Measurements from ENCODE around the gene IPMK.
"Not testable (repeated sequence)": the region's sequence is repeated elsewhere in the genome, so short reads cannot be mapped to it uniquely, and the experiment has no call there.

IPMK gene

GRCh38 chr10:58244242-58244641 lies 23.5 kb downstream of the IPMK start:
- 96% methylated on average over 21 of the region's 28 CpGs for WGBS
- H3K23ac ChIP-seq (ENCODE audit: low read length in 2 of 2); H3K36me3 ChIP-seq (ENCODE audit: control insufficient read depth in 1 of 2, insufficient read depth in 2 of 2, low read depth in 1 of 2, low read length in 2 of 2); H2AK5ac ChIP-seq (ENCODE audit: low read length, severe bottlenecking); H3K4ac ChIP-seq (ENCODE audit: low read depth in 1 of 2, low read length in 2 of 2); H3K9me3 ChIP-seq (ENCODE audit: control insufficient read depth, low read length); H2BK15ac ChIP-seq (ENCODE audit: low read depth, poor library complexity, severe bottlenecking); H2BK5ac ChIP-seq (ENCODE audit: low read depth, low read length, poor library complexity, severe bottlenecking); H2BK120ac ChIP-seq (ENCODE audit: low read depth, low read length); H3K4me2 ChIP-seq (ENCODE audit: low read length, poor library complexity, severe bottlenecking); H3K9ac ChIP-seq (ENCODE audit: low read length); H3K27ac ChIP-seq (ENCODE audit: low read length, poor library complexity, severe bottlenecking); H3K4me1 ChIP-seq (ENCODE audit: control insufficient read depth, insufficient read depth, low read depth, low read length); H4K91ac ChIP-seq (ENCODE audit: low read length); H2AFZ ChIP-seq (ENCODE audit: low read depth, low read length); H4K8ac ChIP-seq (ENCODE audit: low read length); H2BK12ac ChIP-seq (ENCODE audit: low read length in 2 of 2); H3K79me1 ChIP-seq (replicated peaks; ENCODE audit: low read length, poor library complexity, severe bottlenecking); H3K14ac ChIP-seq (ENCODE audit: low read length in 2 of 2); H3K18ac ChIP-seq (ENCODE audit: low read depth in 1 of 2, low read length in 2 of 2); H3K4me3 ChIP-seq (ENCODE audit: insufficient read depth in 1 of 2, low read depth in 1 of 2, low read length in 2 of 2); H3K27me3 ChIP-seq (ENCODE audit: control insufficient read depth in 1 of 2, insufficient read depth in 1 of 2, low read length in 2 of 2); DNase-seq: not testable (repeated sequence)

DNA sequence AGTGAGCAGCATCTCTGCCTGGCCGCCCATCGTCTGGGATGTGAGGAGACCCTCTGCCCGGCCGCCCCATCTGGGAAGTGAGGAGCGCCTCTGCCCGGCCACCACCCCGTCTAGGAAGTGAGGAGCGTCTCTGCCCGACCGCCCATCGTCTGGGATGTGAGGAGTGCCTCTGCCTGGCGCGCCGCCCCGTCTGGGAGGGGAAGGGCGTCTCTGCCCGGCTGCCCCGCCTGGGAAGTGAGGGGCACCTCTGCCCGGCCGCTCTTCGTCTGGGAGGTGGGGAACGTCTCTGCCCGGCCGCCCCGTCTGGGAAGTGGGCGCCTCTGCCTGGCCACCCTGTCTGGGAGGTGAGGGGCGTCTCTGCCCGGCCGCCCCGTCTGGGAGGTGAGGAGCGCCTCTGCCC lies 23.9 kb downstream of the IPMK start:
- H3K9me3 ChIP-seq (ENCODE audit: control insufficient read depth, low read length); H3K27ac ChIP-seq (ENCODE audit: low read length, poor library complexity, severe bottlenecking); H3K14ac ChIP-seq (ENCODE audit: low read length in 2 of 2); H2BK15ac ChIP-seq (ENCODE audit: low read depth, poor library complexity, severe bottlenecking); H3K4me2 ChIP-seq (ENCODE audit: low read length, poor library complexity, severe bottlenecking); H3K4me3 ChIP-seq (ENCODE audit: insufficient read depth in 1 of 2, low read depth in 1 of 2, low read length in 2 of 2); H3K36me3 ChIP-seq (ENCODE audit: control insufficient read depth in 1 of 2, insufficient read depth in 2 of 2, low read depth in 1 of 2, low read length in 2 of 2); H2AK5ac ChIP-seq (ENCODE audit: low read length, severe bottlenecking); H2BK120ac ChIP-seq (ENCODE audit: low read depth, low read length); H2BK12ac ChIP-seq (ENCODE audit: low read length in 2 of 2); H3K9ac ChIP-seq (ENCODE audit: low read length); H3K4me1 ChIP-seq (ENCODE audit: control insufficient read depth, insufficient read depth, low read depth, low read length); H4K91ac ChIP-seq (ENCODE audit: low read length); H3K79me1 ChIP-seq (replicated peaks; ENCODE audit: low read length, poor library complexity, severe bottlenecking); H3K18ac ChIP-seq (ENCODE audit: low read depth in 1 of 2, low read length in 2 of 2); H3K23ac ChIP-seq (ENCODE audit: low read length in 2 of 2); H3K27me3 ChIP-seq (ENCODE audit: control insufficient read depth in 1 of 2, insufficient read depth in 1 of 2, low read length in 2 of 2); H4K8ac ChIP-seq (ENCODE audit: low read length); DNase-seq; H2BK5ac ChIP-seq (ENCODE audit: low read depth, low read length, poor library complexity, severe bottlenecking); H3K4ac ChIP-seq (ENCODE audit: low read depth in 1 of 2, low read length in 2 of 2); H2AFZ ChIP-seq (ENCODE audit: low read depth, low read length): not testable (repeated sequence)
- 93% methylated on average over 24 of the region's 31 CpGs for WGBS

DNA sequence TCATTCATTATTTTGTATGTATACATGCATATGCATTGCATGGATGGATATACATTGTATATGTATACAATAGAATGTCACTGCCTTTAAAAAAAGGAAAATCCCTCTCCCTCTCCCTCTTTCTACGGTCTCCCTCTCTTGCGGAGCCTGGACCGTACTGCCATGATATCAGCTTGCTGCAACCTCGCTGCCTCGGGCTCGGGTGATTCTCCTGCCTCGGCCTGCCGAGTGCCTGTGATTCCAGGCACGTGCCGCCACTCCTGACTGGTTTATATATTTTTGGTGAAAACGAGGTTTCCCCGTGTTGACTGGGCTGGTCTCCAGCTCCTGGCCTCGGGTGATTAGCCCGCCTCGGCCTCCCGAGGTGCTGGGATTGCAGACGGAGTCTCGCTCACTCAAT lies 24.4 kb downstream of the IPMK start:
- no peak overlapping the region for H4K8ac ChIP-seq (ENCODE audit: low read length)
- no peaks in the 10 kb centered on the region for H3K9me3 ChIP-seq (ENCODE audit: control insufficient read depth, low read length)
- no peak overlapping the region for H3K4me3 ChIP-seq (ENCODE audit: insufficient read depth in 1 of 2, low read depth in 1 of 2, low read length in 2 of 2)
- H3K18ac ChIP-seq (ENCODE audit: low read depth in 1 of 2, low read length in 2 of 2): no peak overlapping the region
- no peak overlapping the region for H2AFZ ChIP-seq (ENCODE audit: low read depth, low read length)
- no peak overlapping the region for H2BK5ac ChIP-seq (ENCODE audit: low read depth, low read length, poor library complexity, severe bottlenecking)
- no peak overlapping the region for H3K23ac ChIP-seq (ENCODE audit: low read length in 2 of 2)
- no peak overlapping the region for H2BK120ac ChIP-seq (ENCODE audit: low read depth, low read length)
- no peak overlapping the region for H2BK12ac ChIP-seq (ENCODE audit: low read length in 2 of 2)
- no peak overlapping the region for H3K14ac ChIP-seq (ENCODE audit: low read length in 2 of 2)
- peaks cover 3% of the 10 kb centered on the region for H3K4me1 ChIP-seq (ENCODE audit: control insufficient read depth, insufficient read depth, low read depth, low read length)
- no peak overlapping the region for H3K27ac ChIP-seq (ENCODE audit: low read length, poor library complexity, severe bottlenecking)
- H3K9ac ChIP-seq (ENCODE audit: low read length): no peak overlapping the region
- no peak overlapping the region for H3K4ac ChIP-seq (ENCODE audit: low read depth in 1 of 2, low read length in 2 of 2)
- H2AK5ac ChIP-seq (ENCODE audit: low read length, severe bottlenecking): no peak overlapping the region
- no peak for DNase-seq
- WGBS: 98% methylated on average over 18 of the region's 18 CpGs
- no peak overlapping the region for H2BK15ac ChIP-seq (ENCODE audit: low read depth, poor library complexity, severe bottlenecking)
- no peak overlapping the region for H3K4me2 ChIP-seq (ENCODE audit: low read length, poor library complexity, severe bottlenecking)
- H3K79me1 ChIP-seq (replicated peaks; ENCODE audit: low read length, poor library complexity, severe bottlenecking): peaks cover 9% of the 10 kb centered on the region
- H3K36me3 ChIP-seq (ENCODE audit: control insufficient read depth in 1 of 2, insufficient read depth in 2 of 2, low read depth in 1 of 2, low read length in 2 of 2): peaks cover 0 to 4% of the 10 kb centered on the region in 2 experiments
- H4K91ac ChIP-seq (ENCODE audit: low read length): no peak overlapping the region
- no peaks in the 10 kb centered on the region for H3K27me3 ChIP-seq (ENCODE audit: control insufficient read depth in 1 of 2, insufficient read depth in 1 of 2, low read length in 2 of 2)

DNA sequence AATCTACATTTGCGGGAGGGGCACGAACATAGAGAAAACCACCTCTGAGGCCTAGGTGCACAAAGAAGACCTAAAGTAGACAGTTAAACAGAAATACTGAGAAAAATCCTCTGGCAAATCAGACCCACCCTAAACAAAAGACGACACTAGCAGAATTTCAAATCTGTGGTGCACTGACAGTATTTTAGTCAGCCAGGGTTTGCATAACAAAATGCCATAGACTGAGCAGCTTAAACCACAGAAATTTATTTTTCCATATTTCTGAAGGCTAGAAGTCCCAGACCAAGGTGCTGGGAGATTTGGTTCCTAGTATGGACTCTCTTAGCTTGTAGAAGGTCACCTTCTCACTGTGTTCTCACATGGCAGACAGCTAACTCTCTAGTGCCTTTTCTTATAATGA lies 26.3 kb downstream of the IPMK start:
- Histone ChIP-seq H2AFZ (ENCODE audit: low read depth, low read length) (no peak overlapping the region), H3K4ac (ENCODE audit: low read depth in 1 of 2, low read length in 2 of 2) (no peak overlapping the region), H2BK12ac (ENCODE audit: low read length in 2 of 2) (no peak overlapping the region), H3K27ac (ENCODE audit: low read length, poor library complexity, severe bottlenecking) (peak overlapping the region; percentile 82), H2BK15ac (ENCODE audit: low read depth, poor library complexity, severe bottlenecking) (no peak overlapping the region), H3K23ac (ENCODE audit: low read length in 2 of 2) (no peak overlapping the region), H3K4me1 (ENCODE audit: control insufficient read depth, insufficient read depth, low read depth, low read length) (peaks cover 8% of the 10 kb centered on the region), H4K8ac (ENCODE audit: low read length) (no peak overlapping the region), H3K27me3 (ENCODE audit: control insufficient read depth in 1 of 2, insufficient read depth in 1 of 2, low read length in 2 of 2) (no peaks in the 10 kb centered on the region), H3K4me3 (ENCODE audit: insufficient read depth in 1 of 2, low read depth in 1 of 2, low read length in 2 of 2) (no peak overlapping the region), H3K36me3 (ENCODE audit: control insufficient read depth in 1 of 2, insufficient read depth in 2 of 2, low read depth in 1 of 2, low read length in 2 of 2) (peaks cover 4 to 10% of the 10 kb centered on the region in 2 experiments), H2AK5ac (ENCODE audit: low read length, severe bottlenecking) (peak overlapping the region; percentile 78), H3K9me3 (ENCODE audit: control insufficient read depth, low read length) (no peaks in the 10 kb centered on the region), H3K14ac (ENCODE audit: low read length in 2 of 2) (no peak overlapping the region), H2BK5ac (ENCODE audit: low read depth, low read length, poor library complexity, severe bottlenecking) (no peak overlapping the region), H3K79me1 (replicated peaks; ENCODE audit: low read length, poor library complexity, severe bottlenecking) (peaks cover 9% of the 10 kb centered on the region), H3K18ac (ENCODE audit: low read depth in 1 of 2, low read length in 2 of 2) (no peak overlapping the region), H3K9ac (ENCODE audit: low read length) (no peak overlapping the region), H3K4me2 (ENCODE audit: low read length, poor library complexity, severe bottlenecking) (no peak overlapping the region), H4K91ac (ENCODE audit: low read length) (no peak overlapping the region), H2BK120ac (ENCODE audit: low read depth, low read length) (no peak overlapping the region)
- 91% methylated on average over 3 of the region's 3 CpGs for WGBS
- DNase-seq: no peak
